DMS 273 (cell line): ENCODE data around the gene SLC12A3.

Source experiments
- DNase-seq: peaks from one replicate; lab custom pipeline; 2025; ENCODE audit not compliant: unreplicated experiment; lab: John Stamatoyannopoulos, UW

Gene SLC12A3

DNA sequence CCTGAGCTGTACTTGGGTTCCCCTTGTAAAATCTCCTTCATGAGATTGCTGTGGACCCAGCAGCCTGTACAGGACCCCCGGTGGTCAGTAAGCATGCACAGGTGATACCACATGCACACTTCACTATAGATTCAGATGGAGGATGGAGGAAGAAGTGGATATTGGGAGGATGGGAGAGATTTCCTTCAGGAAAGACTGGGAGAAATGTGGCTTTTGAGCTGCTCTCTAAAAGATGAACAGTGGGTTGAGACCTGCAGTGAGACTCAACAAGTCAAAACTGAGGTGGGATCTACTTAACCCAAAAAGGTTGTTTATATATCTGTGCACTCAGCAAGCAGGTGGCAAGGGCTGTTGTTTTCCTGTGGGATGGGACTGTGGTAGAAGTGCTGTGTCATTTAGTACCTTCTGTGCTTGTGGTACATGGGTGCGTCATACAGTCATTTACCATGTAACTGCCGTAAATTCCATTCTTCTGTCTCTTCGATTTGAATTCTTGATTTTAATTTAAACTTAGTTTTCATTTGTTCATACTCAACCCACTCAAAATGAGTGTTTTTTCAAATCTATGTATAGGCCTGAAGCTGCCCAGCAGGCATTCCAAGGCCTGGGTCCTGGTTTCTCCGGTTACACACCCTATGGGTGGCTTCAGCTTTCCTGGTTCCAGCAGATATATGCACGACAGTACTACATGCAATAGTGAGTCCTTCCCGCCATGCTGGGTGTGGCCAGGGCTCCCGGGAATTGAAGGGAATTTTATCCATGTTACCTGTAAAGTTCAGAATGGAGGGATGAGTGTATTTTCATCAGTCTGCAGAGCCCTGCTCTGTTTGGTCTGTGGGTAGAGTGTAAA lies 73.9 kb downstream of the SLC12A3 start:
- DNase-seq = no peak

DNA sequence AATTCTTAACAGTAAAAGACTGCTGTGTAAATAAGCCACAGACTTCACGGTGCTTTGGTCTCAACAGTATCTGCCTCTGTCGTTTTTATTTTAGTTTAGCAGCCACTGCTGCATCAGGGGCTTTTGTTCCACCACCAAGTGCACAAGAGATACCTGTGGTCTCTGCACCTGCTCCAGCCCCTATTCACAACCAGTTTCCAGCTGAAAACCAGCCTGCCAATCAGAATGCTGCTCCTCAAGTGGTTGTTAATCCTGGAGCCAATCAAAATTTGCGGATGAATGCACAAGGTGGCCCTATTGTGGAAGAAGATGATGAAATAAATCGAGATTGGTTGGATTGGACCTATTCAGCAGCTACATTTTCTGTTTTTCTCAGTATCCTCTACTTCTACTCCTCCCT lies 74.8 kb downstream of the SLC12A3 start:
- no peak for DNase-seq

DNA sequence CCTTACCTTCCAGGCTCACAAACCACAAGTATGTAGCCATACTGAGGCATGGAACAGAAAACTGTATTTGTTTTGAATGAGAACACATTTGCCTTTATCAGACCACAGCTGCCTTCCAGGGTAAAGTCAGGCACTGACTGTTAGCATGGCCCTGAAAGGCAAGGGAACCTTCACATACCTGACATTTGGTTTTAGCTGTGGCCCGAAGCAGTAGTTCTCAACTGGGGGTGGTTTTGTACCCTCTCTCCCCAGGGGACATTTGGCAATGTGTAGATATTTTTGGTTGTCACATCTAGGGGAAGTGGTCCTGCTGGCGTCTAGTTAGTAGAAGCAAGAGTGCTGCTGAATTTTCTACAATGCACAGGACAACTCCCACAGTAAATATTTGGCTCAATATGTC lies 76.1 kb downstream of the SLC12A3 start:
- DNase-seq = no peak

DNA sequence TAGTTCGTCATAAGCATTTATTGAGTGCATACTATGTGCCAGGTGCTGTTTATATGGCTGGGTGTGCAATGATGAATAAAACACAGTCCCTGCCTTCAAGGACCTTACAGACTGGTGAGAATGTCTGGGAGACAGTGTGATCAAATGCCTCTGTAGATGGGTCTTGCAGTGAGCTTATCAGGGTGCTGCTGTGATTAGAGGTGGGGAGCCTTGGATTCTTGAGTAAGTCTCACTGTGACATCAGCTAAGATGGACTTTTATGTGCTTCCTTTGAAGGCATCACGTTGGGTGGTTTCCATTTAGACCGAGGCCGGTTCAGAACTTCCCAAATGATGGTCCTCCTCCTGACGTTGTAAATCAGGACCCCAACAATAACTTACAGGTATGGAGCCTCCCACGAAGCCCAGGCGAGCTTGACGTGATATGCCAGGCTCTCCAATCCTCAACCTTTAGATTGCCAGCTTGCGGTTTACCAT lies 76.9 kb downstream of the SLC12A3 start:
- DNase-seq = no peak

DNA sequence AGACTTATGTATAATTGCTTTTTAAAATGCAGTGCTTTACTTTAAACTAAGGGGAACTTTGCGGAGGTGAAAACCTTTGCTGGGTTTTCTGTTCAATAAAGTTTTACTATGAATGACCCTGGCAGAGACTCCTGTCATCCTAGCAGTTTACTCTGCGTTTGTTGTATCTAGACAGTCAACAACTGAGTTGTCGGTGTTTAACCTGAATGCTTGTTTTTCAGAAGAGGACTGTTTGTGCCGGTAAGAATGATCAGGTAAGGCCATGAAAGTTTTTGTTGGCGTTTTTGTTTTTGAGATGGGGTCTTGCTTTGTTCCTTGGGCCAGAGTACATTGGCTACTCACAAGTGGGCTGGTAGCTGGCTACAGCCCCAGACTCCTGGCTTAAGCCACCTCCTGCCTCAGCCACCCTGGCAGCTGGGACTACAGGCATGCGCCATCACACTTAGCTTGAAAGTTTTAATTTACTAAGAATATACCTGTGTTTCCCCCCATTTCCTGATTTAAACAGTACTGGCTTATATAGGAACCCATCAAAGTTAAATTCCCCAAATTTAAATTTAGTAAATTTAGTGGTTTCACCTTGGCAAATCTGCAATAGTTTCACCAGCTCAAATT lies 78.9 kb downstream of the SLC12A3 start:
- no peak for DNase-seq

DNA sequence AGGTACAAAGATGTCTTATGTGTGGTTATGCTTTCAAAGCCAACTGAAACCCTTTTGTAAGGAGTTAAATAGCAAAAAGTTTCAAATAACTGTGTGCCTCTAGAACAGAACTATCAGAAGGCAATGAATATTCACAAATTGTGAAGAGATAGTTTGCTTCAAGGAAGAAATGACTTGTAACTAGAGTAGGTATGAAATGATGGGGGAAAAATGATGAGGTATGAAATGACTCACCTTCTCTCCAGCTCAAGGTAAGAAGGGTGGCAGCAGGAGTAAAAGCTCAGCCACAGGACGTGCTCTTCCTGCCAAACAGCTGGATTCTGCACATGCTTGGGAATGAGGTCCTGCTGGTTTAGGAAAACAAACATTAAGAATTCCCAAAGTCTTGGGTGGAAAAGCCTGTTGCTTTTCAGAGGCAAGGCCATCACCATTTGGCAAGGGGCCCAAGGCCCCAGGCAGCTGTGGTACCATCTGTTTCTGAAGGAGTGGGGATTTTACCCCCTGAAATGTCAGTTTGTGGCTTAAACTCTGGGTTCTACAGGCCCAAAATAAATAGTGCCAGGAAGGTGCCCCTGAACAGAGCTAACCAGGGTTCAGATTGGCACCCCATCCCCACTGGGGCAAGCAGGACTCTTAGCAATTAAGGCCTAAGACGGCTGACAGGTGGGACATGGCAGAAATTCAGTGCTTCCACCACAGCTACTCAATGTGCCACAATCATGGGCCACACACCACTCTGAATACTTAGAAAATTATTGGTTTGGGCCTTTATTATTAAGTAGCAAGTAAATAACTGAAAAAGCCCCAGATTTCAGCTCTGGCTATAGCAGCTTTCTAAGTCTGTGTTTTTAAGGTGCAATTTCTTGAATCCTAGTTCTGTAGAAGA lies 80.2 kb downstream of the SLC12A3 start:
- peak; percentile 89 for DNase-seq

DNA sequence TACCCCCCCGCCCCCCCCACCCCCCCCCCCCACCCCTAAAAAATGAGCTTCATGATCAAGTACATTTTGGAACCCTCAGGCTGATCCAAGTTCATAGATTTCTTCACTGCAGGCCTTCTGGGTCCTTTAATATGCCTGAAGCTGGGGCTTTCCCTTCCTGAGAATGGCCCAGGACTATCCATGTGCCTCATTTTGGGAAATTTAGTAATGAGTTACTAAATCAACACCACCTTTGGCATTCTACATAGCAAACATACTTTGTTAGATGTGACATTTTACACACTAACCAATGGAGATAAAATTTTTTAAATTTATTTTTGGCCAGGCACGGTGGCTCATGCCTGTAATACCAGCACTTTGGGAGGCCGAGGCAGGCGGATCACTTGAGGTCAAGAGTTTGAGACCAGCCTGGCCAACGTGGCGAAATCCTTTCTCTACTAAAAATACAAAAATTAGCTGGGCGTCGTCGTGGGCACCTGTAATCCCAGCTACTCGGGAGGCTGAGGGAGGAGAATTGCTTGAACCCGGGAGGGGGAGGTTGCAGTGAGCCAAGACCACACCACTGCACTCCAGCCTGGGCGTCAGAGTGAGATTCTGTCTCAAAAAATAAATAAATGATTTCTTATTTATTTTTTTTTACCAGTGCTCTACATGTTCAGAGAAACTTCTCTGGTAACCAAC lies 81.0 kb downstream of the SLC12A3 start:
- DNase-seq = no peak

DNA sequence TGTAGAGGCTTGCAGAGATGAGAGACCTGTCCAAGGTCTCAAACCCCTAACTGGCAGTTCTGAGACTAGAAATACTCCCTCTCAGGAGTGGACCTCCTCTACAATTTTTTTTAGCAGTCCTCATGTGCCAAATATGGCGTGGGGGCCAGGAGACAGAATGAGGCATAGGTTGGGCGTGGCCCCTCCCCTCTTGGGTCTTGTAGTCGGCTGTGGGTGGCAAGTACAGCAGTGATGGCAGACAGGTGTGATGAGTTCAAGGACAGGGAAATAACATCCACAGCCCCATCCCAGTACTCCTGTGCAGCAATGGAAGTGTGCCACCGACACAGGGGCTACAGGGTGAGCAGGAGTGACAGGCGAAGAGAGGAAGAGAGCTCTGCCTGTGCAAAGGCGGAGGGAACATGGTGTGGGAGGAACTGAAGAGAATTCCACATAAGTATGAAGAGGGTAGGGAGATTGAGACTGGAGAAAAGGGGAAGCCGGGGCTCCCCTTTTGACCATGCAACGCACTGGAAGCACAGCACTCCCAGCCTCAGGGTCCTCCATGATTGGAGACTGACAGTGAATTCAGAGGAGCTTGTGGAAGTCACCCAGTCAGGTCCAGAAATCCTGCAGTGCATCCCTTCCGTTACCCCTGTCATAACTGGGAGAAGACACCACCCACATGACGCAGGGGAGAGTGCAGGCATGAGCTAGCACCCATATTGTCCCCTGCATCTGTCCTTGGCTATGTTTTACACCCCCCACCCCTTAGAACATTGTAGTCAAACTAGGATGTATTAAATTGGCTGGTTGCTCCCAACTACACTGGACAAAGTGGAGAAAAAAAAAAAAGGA lies 82.0 kb downstream of the SLC12A3 start:
- no peak for DNase-seq

DNA sequence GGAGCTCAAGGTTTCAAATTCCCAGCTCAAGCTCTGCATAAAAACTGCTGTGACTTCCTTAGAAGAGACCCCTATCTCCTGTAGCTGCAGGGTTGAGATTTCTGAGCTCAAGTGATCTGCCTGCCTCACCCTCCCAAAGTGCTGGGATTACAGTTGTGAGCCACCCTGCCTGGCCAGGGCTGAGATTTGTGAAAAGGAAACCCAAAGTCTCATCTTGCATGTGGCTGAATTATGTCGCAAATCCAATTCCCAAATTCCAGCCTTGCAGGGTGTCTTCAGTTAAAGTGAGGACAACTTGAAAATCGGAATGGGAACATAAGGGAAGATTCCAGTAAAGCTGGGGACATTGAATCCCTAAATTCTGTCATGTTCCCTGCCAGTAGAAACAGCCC lies 82.6 kb downstream of the SLC12A3 start:
- no peak for DNase-seq

DNA sequence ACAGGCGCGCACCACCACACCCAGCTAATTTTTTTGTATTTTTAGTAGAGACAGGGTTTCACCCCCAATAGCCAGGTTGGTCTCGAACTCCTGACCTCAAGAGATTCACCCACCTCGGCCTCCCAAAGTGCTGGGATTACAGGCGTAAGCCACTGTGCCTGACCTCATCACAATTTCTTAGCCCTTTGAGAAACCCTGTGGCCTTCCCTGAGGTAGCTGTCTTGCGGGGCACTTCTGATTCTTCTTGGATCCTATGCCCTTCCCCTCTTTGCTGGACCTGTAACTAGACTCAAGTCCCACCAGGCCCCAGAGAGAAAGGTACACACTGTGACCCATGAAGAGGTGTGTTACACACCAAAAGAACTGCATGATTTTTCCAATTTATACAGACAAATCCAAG lies 83.2 kb downstream of the SLC12A3 start:
- DNase-seq = no peak

DNA sequence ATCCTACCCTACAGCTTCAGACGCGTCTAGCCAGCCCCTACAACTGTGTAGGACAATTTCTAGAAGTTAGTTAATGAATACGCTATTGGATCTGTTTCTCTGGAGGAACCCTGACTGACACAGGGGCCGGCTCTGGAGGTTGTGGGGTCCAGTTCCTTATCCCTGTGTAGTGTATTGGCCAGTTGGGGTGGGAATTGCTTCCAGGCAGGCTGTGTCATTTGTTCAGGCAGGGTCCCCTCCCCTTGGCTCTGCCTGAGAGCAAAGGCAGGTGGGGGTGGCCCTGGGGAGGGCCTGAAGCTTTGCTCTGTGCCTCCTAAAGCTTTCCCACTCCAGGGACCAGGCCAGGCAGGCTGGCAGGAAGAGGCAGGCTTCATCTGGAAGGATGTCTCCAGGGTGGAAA lies 85.0 kb downstream of the SLC12A3 start:
- DNase-seq = no peak

DNA sequence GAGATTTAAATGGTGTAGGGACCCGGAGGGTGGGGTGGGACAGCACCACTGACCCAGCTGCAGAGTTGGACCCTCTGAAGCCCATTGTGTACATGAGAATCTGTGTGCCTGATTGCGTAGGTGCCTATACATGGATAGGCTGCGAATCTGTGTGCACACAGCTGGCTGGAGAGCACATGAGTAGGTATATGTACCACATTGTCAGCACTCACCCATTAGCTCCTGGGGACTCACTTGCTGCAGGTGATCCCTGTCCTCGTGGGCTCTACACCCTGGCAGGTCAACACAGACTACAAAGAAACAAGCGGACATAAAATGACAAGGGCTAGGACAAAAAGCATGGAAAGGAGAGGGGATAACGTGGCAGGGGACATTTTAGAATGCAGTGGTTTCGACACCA lies 85.4 kb downstream of the SLC12A3 start:
- DNase-seq = no peak

DNA sequence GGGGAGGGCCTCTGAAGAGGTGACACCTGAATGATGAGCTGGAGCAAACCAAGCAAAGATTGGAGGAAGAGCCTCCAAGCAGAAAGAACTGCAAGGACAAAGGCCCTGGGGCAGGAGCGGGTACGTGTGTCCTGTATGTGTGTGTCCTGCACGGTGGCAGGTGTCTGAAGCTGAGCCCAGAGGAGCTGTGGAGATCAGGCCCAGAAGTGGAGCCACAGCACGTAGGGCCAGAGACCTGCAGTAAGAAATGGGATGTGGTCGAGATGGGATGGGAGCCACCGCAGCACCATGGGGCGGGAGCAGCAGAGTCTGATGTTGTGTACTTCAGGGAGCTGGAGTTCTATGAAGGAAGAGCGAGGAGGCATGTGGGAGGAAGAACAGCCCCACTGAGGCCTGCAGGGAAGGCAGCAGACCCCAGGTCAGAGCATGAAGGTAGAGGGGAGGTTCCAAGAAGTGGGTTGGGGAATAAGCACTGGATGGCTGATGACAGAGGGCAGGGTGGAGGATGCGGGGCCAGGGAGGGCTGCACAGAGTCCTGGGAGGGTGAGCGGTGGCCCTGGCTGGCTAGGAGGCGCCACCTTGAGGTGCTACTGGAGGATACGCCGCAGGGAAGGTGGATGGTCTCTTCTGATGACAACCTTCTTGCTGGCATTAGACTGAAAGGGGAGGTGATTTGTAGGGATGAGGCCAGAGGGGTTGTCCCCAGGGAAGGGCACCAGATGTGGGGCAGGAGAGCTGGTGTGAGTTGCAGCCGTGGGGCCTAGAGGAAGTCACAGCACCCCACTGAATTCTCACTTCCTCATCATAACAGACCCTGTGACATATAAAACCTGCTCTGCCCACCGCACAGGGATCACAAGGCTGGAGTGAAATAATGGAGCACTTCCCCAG lies 86.1 kb downstream of the SLC12A3 start:
- DNase-seq = peak; percentile 85

DNA sequence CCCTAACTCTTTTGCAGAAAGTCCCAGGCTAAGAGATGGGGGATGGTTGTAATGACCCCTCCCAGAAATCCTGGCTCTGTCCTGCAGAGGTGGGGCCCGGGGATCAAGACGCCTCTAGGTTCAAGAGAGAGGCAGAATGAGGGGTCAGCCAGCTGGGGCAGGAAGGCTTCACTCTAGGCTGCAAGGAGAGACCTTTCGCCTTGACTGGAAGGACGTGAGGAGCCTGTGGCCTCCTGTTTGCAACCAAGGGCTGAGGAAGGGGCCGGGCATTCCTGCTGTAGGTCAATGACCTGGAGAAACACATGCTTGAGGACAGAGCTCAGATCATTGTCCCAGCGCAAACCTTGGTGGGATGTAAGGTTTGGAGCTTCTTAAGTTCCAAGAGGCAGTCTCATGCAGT lies 88.0 kb downstream of the SLC12A3 start:
- DNase-seq = no peak

DNA sequence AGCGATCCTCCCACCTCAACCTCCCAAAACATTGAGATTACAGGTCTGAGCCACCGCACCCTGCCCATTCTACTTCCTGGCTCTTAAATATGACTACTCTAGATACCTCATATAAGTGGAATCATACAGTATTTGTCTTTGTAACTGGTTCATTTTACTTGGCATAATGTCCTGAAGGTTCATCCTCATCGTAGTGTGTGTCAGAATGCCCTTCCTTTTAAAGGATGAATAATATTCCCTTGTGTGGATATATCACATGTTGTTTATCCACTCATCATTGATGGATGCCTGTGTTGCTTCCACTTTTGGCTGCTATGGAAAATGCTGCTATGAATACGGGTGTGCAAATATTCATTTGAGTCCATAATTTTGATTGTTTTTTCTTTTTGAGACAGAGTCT lies 91.1 kb downstream of the SLC12A3 start:
- no peak for DNase-seq

DNA sequence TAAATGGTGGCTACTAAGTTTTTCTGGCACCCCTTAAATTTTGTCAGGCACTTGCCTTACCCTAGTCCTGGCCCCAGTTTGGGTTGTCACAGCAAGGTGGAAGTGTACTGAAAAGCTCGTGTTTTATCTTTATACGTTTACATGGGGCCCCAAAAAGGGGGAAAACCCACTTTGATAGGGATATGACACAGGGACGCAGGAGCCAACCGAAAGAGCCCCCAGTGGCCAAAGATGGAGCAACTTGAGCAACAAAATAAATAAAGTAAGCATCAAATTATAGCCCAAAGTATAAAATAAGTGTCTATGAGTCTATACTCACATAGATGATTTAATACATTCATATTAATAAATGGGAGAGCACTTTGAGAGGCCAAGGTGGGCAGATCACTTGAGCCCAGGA lies 91.7 kb downstream of the SLC12A3 start:
- no peak for DNase-seq

DNA sequence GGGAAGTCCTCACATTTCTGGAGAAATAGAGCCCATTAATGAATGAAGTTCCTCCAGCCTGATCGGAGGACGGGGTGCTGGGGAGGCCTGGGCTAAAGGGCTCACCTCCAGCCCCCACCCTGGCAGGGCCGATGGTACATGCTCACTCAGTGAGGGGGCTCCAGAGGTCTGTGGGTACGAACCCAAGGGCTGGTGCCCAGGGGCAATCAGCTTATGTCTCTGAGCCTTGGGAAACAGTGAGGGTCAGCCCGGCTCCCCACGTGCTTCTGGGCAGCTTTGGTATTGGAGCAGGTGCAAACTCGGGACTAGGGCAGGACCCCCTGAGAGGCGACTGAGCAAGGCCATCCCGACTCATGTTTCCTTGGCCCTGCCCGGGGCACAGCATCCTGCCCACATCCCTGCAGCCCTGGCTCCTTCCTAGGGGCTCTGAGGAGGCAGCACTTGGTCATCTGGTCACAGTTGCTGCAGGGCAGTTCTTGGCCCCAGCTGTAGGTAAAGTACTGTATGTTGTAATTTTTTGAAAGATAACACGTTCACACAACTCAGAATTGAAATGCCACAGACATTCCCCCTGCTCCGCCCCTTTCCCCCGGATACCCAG lies 95.8 kb downstream of the SLC12A3 start:
- peak; percentile 64 for DNase-seq

DNA sequence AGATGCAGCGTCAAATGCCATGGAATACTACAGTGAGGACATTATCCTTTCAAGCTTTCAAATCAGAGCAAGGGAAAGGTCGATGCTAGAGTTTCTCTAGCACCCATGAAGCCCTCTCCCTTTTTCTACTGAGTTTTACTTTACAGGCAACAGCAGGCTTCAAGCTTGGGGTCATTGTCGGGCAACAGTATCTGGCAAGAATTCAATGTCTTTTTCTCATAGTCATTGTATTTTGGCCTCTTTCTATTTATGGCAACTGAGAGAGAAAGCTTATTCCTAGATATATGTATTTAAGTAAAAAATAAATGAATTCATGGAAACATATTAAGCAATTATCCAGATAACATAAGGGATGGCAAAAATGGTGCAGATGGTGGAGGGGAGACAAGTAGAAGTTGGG lies 96.4 kb downstream of the SLC12A3 start:
- peak; percentile 42 for DNase-seq

DNA sequence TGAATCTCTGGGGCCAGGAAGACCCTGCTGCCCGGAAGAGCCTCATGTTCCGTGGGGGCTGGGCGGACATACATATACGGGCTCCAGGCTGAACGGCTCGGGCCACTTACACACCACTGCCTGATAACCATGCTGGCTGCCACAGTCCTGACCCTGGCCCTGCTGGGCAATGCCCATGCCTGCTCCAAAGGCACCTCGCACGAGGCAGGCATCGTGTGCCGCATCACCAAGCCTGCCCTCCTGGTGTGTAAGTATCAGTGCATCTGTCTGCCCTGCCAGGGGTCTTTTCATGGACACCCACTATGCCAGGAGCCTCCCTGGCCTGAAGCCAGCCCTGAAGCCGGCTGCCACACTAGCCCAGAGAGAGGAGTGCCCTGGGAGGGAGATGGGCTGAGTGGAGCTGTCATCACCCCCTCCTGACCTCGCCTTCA lies 96.9 kb downstream of the SLC12A3 start, which contains the start of gene CETP:
TSS of gene CETP (plus strand) at position 100 of the 431 bp plus-strand sequence. CDS start at position 130, 30 bp downstream.
- peak; percentile 21 for DNase-seq
